Gastroesophageal sphincter (tissue), 3 donors: ENCODE data around the gene FGA.
A peak's percentile ranks its signal among the peaks of the same experiment; 100 is the strongest.

ENCODE experiments used
- CTCF ChIP-seq, 4 experiments: fragments of 200-600 bp in 2 of 4; fragments of 450-650 bp in 2 of 4; sonication (generic) in 1 of 4; IDR thresholded peaks; one replicate each; pipeline ENCODE4 v1.5.1; 2017 to 2019; ENCODE audit warnings: antibody characterized with exemption in 4 of 4, mild to moderate bottlenecking in 2 of 4, moderate library complexity in 2 of 4
- EP300 ChIP-seq: sonication (generic); formaldehyde crosslinking; IDR thresholded peaks from one replicate; pipeline ENCODE4 v1.6.1; 2017; ENCODE audit warnings: antibody characterized with exemption, mild to moderate bottlenecking
- POLR2A ChIP-seq, 2 donors: fragments of 450-650 bp; IDR thresholded peaks; one replicate each; pipeline ENCODE4 v1.6.1; 2017; ENCODE audit warnings: antibody characterized with exemption in 2 of 2, mild to moderate bottlenecking in 2 of 2, moderate library complexity in 1 of 2
- POLR2AphosphoS5 ChIP-seq: sonication (generic); formaldehyde crosslinking; IDR thresholded peaks from one replicate; pipeline ENCODE4 v1.6.1; 2017; ENCODE audit warnings: antibody characterized with exemption

GRCh38 chr4:154618708-154619315 lies 28.3 kb upstream of the FGA start:
- TF ChIP-seq CTCF (IDR thresholded peaks at IDR 0.05) (peak in 3 of 4 experiments; percentile 30 to 56 (median 34)), EP300 (no peak), POLR2AphosphoS5 (no peak), POLR2A (IDR thresholded peaks at IDR 0.05) (no peak)
